Measurements from ENCODE around the gene MYO15A.

Gene MYO15A

DNA sequence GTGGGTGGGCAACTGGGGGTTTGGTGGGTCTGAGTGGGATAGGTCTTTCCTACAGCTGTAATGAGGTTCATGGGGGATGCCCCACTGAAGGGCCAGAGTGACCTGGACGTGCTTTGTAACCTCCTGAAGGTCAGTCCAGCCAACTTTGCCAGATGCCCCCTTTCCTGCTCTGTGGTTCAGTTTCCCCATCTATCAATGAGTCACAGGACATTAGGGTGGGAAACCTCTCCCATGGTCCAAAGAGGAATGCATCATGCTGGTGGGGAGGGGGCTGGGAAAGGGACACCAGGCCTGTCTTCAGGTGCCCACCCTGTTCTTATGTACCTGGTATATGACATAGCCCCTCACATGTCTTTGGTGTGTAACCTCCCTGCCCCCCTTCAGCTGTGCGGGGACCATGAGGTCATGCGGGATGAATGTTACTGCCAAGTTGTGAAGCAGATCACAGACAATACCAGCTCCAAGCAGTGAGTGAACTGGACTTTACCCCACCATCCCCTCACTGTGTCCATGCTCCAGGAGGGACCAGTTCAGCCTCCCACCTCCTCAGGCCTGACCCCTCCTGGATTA lies 51.1 kb downstream of the MYO15A start:
- DNase-seq (ENCODE audit: low spot score): no peak

DNA sequence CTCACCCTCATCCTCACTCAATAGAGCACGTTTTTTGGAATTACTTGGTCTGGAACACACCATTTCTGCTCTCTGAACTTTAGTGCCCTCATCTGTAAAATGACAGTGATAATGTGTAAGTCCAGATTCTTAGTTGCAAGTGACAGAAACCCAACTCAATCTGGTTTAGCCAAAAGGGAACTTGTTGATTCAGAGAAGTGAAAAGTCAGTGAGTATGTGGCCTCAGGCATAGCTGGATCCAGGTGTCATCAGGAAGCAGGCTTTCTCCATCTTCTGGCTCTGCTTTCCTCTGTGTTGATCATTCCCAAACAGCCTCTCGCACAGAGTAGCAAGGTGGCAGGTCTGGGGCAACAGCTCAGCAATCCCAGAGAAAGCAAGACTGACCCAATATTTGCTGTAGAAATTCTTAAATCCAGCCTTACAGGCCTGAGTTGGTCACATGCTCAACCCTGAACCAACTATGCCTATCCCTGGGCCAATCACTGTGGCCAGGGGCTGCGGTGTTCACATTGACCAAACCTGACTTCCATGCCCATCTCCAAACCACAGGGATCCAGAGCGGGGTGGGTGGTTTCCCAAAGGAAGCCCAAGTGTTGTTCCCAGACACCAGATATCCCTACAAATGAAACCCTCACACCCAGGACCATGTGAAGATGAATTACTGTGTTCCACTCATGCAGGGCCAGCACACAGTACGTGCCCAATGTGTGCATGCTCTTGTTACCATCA lies 51.7 kb downstream of the MYO15A start:
- DNase-seq (ENCODE audit: low spot score): no peak

DNA sequence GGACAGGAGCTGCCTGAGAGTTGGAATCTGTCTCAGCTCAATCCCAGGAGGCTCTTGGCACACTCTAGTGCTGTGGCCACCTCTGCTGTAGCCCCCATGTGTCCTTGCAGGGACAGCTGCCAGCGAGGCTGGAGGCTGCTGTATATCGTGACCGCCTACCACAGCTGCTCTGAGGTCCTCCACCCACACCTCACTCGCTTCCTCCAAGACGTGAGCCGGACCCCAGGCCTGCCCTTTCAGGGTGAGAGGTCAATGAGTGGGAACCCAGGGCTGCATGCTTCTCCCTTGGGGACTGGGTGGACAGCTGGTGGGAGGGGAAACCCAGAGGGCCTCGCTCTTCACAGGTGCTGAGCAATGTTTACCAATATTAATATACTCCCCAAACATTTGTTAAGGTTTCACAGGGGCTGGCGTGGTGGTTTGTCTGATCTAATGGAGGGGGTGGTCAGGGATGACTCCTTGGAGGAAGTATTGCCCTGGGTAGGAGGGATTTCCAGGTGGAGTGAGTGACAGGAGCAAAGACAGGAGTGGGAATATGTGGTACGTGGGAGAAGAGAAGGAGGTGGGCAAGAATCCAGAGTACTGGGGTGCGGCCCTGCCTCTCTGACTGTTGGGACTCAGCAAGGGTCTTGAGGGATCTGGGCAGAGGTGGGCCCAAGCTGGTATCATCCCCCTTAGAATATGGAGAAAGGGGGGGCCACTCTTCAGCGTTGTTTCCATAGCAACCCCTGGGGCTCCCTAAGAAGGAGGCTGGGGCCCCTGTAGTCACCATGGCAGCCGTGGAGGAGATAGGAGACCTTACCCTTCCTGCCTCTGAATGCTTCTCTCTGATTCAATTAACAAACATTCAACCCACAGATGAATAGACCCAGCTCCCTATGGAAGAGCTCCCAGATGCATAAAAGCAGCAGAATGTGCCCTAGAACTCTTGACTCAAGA lies 52.9 kb downstream of the MYO15A start:
- DNase-seq (ENCODE audit: low spot score): no peak

DNA sequence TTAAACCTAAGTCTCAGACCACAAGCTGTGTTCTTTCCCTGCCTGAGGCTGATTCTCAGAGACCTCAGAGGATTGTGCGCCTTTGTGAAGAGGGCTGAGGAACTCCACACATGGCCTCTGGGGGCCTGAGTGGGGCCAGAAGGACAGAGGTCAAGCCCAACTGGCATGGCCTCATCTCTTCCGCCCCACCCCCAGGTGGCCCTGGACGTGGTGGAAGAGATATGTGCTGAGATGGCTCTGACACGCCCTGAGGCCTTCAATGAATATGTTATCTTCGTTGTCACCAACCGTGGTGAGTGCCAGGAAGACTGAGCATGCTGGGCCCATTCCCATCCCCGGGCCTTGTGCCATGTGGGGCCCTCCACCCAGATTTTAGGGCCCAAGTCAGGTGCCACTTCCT lies 55.0 kb downstream of the MYO15A start:
- DNase-seq (ENCODE audit: low spot score): no peak

DNA sequence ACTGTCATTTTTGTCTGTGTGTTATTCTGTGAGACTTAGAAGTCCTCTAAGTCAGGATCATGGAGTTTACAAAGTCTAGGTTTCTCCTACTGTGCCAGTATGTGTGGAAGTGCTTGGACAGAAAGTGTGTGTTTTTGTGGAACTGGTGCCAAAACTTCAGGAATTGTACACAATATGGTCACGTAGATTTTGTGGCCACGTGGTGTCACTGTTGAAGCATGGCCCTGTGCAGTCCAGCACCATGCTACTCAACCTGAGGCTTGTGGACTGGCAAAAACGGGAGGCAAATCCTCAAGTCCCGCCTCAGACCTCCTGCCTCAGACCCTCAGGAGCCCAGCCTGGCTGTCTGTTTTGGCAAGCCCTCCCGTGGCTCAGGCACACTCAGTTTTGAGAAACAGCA lies 58.3 kb downstream of the MYO15A start:
- DNase-seq (ENCODE audit: low spot score): no peak

DNA sequence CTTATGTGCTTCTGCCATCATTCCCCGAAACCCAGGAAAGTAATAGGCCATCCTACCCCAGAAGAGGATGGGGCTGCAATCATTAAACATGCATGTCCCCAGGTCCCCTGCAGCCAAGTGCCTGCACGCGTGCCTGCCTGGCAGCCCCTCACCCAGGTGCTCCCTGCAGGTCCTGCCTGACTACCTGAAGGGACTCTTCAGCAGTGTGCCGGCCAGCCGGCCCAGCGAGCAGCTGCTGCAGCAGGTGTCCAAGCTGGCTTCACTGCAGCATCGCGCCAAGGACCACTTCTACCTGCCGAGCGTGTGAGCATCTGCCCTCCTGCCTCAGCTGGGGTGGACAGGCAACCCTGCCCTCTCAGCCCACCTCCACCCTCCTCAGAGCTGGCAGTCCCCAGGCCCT lies 58.9 kb downstream of the MYO15A start:
- DNase-seq (ENCODE audit: low spot score): no peak

DNA sequence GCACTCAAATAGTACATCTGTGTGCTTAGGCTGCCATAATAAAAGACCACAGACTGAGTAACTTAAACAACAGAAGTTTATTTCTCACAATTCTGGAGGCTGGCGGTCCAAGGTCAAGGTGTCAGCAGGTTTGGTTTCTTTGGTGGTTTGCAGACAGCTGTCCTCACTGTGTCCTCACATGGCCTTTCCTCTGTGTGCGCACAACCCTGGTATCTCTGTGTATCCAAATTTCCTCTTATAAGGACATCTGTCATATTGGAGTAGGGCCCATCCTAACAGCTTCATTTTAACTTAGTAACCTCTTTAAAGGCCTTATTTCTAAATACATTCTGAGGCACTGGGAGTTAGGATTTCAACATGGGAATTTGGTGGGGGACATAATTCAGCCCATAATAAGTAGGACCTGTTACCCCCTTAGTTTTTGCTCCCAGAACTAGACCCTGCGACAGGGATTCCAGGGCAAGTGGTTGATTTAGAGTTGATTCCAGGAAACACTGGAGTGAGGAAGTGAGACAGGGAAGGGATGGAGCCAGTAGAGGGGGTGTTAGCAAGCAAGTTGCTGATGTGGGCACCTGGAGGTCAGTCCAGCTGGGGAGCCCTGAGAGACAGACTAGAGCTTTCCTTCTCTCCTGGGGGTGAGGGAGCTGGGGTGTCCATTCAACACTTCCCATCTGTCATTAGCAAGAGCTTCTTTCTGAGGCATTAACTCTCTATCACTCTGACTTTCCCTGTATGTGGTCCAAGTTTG lies 64.1 kb downstream of the MYO15A start:
- no peak for DNase-seq (ENCODE audit: low spot score)

DNA sequence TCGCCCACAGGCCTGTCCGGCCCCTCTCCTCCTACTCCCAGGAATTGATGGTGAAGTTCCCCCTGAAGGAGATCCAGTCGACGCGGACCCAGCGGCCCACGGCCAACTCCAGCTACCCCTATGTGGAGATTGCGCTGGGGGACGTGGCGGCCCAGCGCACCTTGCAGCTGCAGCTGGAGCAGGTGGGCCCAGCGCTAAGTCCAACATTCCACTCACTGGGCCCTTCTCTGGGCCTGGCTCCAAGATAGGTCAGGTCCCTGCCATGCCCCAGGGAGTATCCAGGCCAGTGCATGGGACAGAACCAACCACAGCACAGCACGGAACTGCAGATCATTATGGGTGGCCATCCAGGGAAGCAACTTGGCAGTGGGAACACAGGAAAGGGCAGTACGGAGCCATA lies 65.2 kb downstream of the MYO15A start:
- no peak for DNase-seq (ENCODE audit: low spot score)

DNA sequence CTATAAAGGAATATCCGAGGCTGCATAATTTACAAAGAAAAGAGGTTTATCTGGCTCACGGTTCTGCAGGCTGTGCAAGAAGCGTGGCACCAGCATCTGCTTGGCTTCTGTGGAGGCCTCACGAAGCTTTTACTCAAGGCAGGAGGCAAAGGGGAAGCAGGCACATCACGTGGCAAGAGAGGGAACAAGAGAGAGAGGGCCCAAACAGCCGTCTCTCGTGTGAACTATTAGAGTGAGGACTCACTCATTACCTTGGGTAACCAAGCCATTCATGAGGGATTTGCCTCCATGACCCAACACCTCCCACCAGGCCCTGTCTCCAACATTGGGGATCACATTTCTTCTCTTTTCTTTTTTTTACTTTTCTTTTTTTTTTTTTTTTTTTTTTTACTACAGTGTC lies 67.6 kb downstream of the MYO15A start:
- DNase-seq (ENCODE audit: low spot score): no peak

DNA sequence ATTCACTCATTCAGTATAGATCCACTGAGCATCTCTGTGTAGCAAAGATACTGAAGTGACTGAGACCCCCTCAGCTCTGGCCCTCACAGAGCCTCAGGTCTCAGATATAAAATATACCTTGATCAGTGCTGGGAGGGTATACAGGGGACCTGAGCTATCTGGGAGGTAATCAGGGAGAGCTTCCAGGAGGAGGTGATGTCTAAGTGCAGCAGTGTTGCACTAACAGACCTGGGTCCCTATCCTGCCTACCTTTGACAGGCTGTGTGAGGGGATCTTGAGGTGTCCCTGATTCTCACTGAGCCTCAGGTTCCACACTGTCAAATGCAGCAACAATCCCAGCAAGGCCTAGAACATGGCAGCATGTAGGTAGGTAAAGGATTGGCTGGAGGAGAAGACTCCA lies 68.6 kb downstream of the MYO15A start:
- DNase-seq (ENCODE audit: low spot score): no peak

DNA sequence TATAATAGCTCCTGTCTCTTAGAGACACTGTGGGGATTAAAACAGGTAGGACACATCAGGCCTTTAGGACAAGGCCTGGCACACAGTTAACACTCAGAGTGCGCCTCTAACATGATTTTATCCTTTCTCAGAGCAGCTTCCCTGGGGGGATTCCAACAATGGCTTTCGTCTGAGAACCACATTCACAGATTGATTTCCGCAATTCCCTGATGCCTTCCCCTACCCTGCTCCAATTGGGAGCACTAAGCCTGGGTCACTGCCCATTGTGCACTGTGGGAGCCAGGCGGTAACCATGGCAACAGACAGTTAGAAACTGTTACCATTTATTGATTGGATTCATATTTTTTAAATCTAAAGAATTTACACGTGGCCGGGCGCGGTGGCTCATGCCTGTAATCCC lies 69.2 kb downstream of the MYO15A start:
- DNase-seq (ENCODE audit: low spot score): no peak

DNA sequence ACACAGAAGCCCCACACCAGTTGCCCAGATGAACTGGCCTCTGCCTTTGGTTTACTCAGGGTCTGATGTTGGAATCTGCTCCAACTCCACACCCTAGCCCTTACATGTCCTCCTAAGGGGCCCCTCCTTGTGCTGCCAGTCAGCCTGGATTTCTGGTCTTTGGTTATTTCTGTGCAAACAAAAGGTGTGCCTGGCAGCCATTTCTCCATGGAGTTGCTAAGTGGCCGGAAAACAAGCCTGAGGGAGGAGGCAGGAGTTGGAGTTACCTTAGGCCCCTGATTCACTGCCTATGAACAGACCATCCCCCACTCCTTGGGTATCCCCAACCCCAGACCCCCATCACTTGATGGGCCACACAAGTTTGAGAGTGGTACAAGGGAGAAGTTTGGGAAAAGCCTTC lies 70.6 kb downstream of the MYO15A start:
- DNase-seq (ENCODE audit: low spot score): no peak

DNA sequence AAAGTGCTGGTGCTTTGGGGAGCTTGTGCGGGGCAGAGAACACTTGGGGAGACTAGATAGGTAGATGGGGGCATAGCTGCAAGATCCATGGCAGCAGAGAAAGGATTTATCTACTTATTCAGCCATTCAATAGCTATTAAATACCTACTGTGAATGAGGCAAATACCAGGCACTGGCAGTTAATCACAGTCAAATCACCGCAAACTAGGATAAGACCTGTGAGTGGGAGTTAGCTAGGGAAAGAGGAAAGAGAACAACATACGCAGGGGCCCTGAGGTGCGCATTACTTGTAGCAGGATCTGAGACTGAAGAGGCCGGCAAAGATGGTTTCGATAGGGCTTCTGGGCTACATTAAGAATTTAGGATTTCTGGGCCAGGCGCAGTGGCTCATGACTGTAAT lies 71.2 kb downstream of the MYO15A start:
- no peak for DNase-seq (ENCODE audit: low spot score)

DNA sequence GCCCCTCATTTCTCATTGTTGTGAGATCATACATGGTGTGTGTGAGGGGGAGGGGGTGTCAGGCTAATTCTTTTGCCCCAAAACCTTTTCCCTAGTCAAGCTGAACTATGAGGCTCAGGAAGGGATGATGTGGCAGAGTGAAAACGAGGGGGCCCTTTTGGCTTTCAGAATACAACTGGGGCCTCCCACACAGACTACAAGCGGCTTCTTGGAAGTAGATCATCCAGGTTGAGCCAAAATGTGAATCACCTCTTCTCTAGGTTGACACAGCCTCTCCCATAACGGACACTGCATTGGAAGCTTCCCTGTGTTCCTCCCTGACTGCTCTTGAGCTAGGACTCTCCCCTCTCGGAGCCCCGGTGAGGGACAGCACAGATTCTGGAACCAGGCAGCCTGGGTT lies 72.8 kb downstream of the MYO15A start:
- DNase-seq (ENCODE audit: low spot score): no peak

DNA sequence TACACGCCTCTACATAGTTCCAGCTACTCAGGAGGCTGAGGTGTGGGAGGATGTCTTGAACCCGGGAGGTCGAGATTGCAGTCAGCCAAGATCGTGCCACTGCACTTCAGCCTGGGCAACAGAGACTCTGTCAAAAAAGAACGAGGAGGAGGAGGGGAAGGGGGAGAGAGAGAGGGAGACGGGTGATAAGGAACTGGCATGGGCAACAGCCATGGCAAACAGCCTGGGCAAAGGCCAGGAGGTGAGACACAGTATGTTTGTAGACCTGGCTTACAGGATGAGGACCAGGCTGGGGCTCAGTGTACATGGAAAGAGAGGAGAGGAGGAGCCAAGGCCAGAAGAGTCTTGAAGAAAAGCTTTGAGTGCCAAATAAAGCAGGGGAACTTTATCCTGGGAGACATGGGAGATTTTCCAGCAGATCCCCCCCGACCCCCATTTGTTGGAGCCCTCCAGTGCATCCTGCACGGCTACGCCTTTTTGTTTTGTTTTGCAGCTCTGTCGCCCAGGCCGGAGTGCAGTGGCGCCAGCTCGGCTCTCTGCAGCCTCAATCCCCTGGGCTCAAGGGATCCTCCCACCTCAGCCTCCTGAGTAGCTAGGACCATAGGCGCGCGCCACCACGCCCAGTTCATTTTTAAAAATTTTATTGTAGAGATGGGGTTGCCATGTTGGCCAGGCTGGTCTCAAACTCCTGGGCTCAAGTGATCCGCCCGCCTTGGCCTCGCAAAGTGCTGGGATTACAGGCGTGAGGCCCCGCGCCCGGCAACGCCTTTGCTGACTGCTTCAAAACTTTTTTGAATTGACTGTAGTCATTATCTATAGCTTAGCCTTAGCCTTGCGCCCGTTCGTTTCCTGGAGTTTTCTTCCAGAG lies 73.8 kb downstream of the MYO15A start:
- DNase-seq (ENCODE audit: low spot score): peak; percentile 73

DNA sequence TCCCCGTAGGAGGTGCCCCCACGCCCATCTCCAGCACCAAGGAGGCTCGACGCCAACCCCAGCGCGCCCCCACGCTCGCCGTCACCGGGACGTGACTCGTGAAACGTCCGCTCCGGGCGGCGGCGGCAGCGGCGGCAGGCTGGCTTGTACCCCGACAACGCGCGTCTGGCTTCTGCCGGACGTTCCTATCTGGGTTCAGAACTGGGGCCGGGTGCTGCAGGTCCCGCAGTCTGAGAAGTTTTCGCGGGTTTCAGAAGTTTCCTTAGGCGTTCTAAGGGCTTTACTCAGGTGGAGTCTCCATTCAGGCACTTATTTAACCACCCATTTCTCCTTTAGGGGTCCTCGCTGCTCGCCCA lies 74.4 kb downstream of the MYO15A start:
- peak; percentile 91 for DNase-seq (ENCODE audit: low spot score)

DNA sequence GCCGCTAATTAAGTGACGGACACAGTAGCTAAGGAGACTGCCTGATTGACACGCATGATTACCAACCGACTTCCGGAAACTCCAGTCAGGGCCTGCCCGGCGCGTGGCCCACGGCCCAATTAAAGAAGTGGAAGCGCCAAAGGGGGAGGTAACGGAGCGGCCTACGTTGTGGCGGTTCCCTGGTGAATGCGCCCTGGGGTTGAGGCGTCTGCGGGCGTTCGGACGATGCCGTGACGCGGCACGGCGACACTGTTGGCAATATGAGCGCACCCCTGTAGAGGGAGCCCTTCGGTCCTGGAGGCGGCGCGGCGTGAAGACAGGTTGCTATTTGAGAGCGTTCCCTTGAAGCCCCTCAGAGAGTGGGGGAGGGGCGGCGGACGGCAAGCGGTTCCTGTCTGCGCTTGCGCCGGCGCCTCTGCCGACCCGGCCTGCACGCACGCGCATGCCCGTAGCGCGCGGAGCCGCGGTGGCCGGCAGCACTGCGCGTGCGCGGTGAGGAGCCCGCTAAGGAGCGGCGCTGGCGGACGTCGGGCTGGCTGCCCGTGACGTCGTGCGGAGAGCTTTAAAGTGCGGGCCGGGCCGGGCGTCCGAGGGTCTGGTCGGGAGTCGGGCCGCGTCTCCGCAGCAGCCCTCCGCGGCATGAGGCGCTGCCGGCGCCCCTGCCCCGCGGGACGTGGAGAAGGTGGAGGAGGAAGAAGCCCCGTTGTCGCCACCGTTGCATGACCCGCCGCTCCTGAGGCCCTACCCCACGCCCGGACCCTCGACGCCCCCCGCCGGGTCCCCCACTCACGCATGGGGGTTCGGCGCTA lies 75.0 kb downstream of the MYO15A start, which contains the start of gene ALKBH5:
Gene ALKBH5 (plus strand): TSS at position 495 of the 809 bp plus-strand sequence. CDS start 416 bp downstream, outside the sequence.
- peak; percentile 99 for DNase-seq (ENCODE audit: low spot score)

DNA sequence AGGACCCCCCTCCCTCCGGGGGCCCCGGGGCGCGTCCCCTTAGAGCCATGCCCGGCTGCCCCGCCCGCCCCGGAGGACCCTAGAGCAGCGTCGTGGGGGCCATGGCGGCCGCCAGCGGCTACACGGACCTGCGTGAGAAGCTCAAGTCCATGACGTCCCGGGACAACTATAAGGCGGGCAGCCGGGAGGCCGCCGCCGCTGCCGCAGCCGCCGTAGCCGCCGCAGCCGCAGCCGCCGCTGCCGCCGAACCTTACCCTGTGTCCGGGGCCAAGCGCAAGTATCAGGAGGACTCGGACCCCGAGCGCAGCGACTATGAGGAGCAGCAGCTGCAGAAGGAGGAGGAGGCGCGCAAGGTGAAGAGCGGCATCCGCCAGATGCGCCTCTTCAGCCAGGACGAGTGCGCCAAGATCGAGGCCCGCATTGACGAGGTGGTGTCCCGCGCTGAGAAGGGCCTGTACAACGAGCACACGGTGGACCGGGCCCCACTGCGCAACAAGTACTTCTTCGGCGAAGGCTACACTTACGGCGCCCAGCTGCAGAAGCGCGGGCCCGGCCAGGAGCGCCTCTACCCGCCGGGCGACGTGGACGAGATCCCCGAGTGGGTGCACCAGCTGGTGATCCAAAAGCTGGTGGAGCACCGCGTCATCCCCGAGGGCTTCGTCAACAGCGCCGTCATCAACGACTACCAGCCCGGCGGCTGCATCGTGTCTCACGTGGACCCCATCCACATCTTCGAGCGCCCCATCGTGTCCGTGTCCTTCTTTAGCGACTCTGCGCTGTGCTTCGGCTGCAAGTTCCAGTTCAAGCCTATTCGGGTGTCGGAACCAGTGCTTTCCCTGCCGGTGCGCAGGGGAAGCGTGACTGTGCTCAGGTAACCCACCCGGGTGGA lies 75.8 kb downstream of the MYO15A start:
- peak; percentile 79 for DNase-seq (ENCODE audit: low spot score)

DNA sequence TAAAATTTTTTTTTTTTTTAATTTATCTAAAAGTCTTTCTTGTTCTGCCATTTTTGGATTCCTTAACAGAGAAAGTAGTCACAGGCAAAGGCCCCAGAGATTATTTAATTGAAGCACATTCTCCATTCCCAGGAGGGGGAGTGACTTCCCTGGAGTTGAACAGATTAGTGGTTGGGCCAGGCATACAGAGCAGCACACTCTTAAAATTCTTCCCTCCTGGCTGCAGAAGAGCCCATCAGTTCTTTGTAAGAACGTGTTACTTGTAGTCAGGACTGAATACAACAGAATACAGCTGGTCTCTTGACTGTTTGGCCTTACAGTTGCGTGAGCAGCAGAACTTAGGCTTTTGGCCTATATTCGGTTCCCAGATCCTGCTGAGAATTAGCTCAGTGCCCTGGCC lies 76.8 kb downstream of the MYO15A start:
- DNase-seq (ENCODE audit: low spot score): no peak
